Ovary (tissue), 9 donors: ENCODE data around the gene CCDC198. TPM values are rescaled to one million over a fixed set of nuclear protein-coding genes. Genes with fewer than 3 reads are reported as not detected.

Experiments
- DNase-seq, 5 donors: peaks; one replicate each; pipeline ENCODE4 v3.0.0-alpha.2; 2019 to 2020
- H3K27ac ChIP-seq, 2 donors: fragments of 200-600 bp; one replicate each; pipeline versions ENCODE4 v1.5.1 to v1.8.0; 2019 to 2022
- H3K27me3 ChIP-seq: fragments of 200-600 bp; one replicate; pipeline ENCODE4 v1.8.0; 2022
- H3K36me3 ChIP-seq: fragments of 200-600 bp; sonication (generic); one replicate; pipeline ENCODE4 v1.5.1; 2019
- H3K4me1 ChIP-seq: one replicate; pipeline ENCODE4 v1.8.1; 2013; ENCODE audit warnings: mild to moderate bottlenecking, moderate library complexity; ENCODE audit not compliant: insufficient read depth
- H3K4me3 ChIP-seq: fragments of 200-600 bp; sonication (generic); one replicate; pipeline ENCODE4 v1.5.1; 2017
- H3K9me3 ChIP-seq, 2 donors: fragments of 200-600 bp in 1 of 2; sonication (generic) in 1 of 2; one replicate each; pipeline versions ENCODE4 v1.5.1 to v1.8.1; 2013 to 2019; ENCODE audit warnings: mild to moderate bottlenecking in 1 of 2, moderate library complexity in 1 of 2
- EP300 ChIP-seq: sonication (generic); formaldehyde crosslinking; IDR thresholded peaks from one replicate; pipeline ENCODE4 v1.6.1; 2017; ENCODE audit warnings: antibody characterized with exemption
- POLR2A ChIP-seq: fragments of 450-650 bp; IDR thresholded peaks from one replicate; pipeline ENCODE4 v1.6.1; 2017; ENCODE audit warnings: antibody characterized with exemption, mild to moderate bottlenecking, moderate library complexity
- WGBS, 3 donors: extraction: QIAGEN DNeasy Blood & Tissue Kit in 1 of 3; methylation state at CpG; one replicate each; pipeline versions ENCODE4 v1.1.5 to v1.1.7; 2013 to 2017; 5-methylcytosine and 5-hydroxymethylcytosine counted together
- intact Hi-C, 4 donors: fragments of 100-400 bp; cut with DNase I; formaldehyde crosslinking; loops; one replicate each; pipeline versions ENCODE4 v1.11.0 to v1.15.1; 2022 to 2023
- polyA plus RNA-seq, 2 donors: library from polyadenylated mRNA; stranded (reverse); fragments of 200-250 nt in 1 of 2; fragments of 350-450 nt in 1 of 2; fragmentation: Illumina TruSeq in 1 of 2; extraction: RNeasy Lipid Tissue Mini Kit (QIAGEN cat#74804) in 1 of 2; gene quantifications; one replicate each; pipeline ENCODE4 v1.2.3, GENCODE V29; 2013 to 2014
- total RNA-seq, 7 donors: library from RNA; depleted of rRNA in 2 of 7; stranded (reverse); fragments of >200 nt in 2 of 7; fragmentation: NEBNext Ultra II Directional in 3 of 7; extraction: Animal tissue kit (Norgen Biotek cat#: 25700) in 3 of 7; gene quantifications; one replicate each; pipeline versions ENCODE4 v1.1.0 to v1.2.4, GENCODE V29; 2016 to 2023
- TF ChIP-seq, protein P1 (sequence below), 3 donors: fragments of 450-650 bp in 2 of 3; fragments of 200-600 bp in 1 of 3; IDR thresholded peaks; one replicate each; pipeline versions ENCODE4 v1.5.1 to v1.8.0; 2016 to 2022; ENCODE audit warnings: antibody characterized with exemption in 3 of 3, mild to moderate bottlenecking in 1 of 3
- donor health status: DM: no; HTN: no; CAD: no; lungs with moderate emphysema.
- donor health status: DM: no; HTN: no; CAD: no.
- donor health status: Bipolar disorder and iron deficiency.
- donor health status: DM: yes; HTN: yes; CAD: no.
- donor health status: DM: no; HTN: no; CAD: no.
- donor health status: DM: yes; HTN: yes; CAD: no.

CCDC198 gene
- total and polyA plus RNA-seq, 9 donors = 0.05 to 12.3 (median 1.3) TPM; not detected in 4

- no peaks in the 10 kb centered on the region for H3K36me3 ChIP-seq
- H3K4me3 ChIP-seq = no peak overlapping the region
- no peaks in the 10 kb centered on the region for H3K27me3 ChIP-seq
- intact Hi-C loops = no loop called here
- H3K4me1 ChIP-seq = no peaks in the 10 kb centered on the region
- 80 to 86% (median 84%) methylated on average over 6 of the region's 6 CpGs for WGBS, 3 donors
- no peak for TF ChIP-seq POLR2A
- TF ChIP-seq EP300 = no peak
- TF ChIP-seq, protein P1, sequence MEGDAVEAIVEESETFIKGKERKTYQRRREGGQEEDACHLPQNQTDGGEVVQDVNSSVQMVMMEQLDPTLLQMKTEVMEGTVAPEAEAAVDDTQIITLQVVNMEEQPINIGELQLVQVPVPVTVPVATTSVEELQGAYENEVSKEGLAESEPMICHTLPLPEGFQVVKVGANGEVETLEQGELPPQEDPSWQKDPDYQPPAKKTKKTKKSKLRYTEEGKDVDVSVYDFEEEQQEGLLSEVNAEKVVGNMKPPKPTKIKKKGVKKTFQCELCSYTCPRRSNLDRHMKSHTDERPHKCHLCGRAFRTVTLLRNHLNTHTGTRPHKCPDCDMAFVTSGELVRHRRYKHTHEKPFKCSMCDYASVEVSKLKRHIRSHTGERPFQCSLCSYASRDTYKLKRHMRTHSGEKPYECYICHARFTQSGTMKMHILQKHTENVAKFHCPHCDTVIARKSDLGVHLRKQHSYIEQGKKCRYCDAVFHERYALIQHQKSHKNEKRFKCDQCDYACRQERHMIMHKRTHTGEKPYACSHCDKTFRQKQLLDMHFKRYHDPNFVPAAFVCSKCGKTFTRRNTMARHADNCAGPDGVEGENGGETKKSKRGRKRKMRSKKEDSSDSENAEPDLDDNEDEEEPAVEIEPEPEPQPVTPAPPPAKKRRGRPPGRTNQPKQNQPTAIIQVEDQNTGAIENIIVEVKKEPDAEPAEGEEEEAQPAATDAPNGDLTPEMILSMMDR (IDR thresholded peaks at IDR 0.05) = no peak
- H3K9me3 ChIP-seq = no peaks in the 10 kb centered on the region
- no peak overlapping the region for H3K27ac ChIP-seq
- no peak for DNase-seq
Measured at GRCh38 chr14:57464008-57464730, 29.5 kb downstream of the CCDC198 start.

DNA sequence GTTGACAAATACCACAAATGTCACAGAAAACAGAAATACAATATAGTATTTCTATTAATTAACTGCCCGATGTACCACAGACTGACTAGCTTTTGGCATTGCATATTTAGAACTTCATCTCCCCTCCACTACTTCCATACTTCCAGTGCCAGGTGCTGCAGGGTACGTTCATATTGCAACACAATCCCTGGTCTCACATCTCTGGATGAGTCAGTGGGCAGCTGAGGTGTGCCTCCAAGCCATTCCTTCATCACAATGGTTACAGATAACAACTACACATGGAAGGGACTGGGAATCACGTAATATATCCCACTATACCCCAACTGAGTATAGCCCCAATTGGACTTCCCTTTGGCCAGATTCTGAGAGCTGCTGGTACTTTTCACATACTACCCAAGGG is 31.1 kb downstream of the CCDC198 start:
- H3K9me3 ChIP-seq = no peaks in the 10 kb centered on the region
- H3K4me3 ChIP-seq = no peak overlapping the region
- H3K27ac ChIP-seq = no peak overlapping the region
- no peaks in the 10 kb centered on the region for H3K27me3 ChIP-seq
- no peaks in the 10 kb centered on the region for H3K4me1 ChIP-seq
- no peak for TF ChIP-seq POLR2A
- no peak for TF ChIP-seq EP300
- TF ChIP-seq, protein P1 (IDR thresholded peaks at IDR 0.05) = no peak
- WGBS, 3 donors = 83 to 92% (median 90%) methylated on average over 3 of the region's 3 CpGs
- intact Hi-C loops = no loop called here
- DNase-seq = no peak
- H3K36me3 ChIP-seq = no peaks in the 10 kb centered on the region

GRCh38 chr14:57461777-57462320 is 31.8 kb downstream of the CCDC198 start:
- WGBS, 3 donors = 56 to 69% (median 65%) methylated on average over 5 of the region's 5 CpGs
- Histone ChIP-seq H3K9me3 (no peaks in the 10 kb centered on the region), H3K27me3 (no peaks in the 10 kb centered on the region), H3K4me3 (no peak overlapping the region), H3K36me3 (no peaks in the 10 kb centered on the region), H3K27ac (no peak overlapping the region), H3K4me1 (no peaks in the 10 kb centered on the region)
- no peak for TF ChIP-seq EP300
- TF ChIP-seq, protein P1 (IDR thresholded peaks at IDR 0.05) = no peak
- no peak for TF ChIP-seq POLR2A
- no peak for DNase-seq
- intact Hi-C loops = no loop called here

GRCh38 chr14:57435923-57436322 is 57.7 kb downstream of the CCDC198 start:
- Histone ChIP-seq H3K9me3 (no peaks in the 10 kb centered on the region), H3K4me1 (no peaks in the 10 kb centered on the region), H3K27ac (no peak overlapping the region), H3K4me3 (no peak overlapping the region), H3K27me3 (no peaks in the 10 kb centered on the region), H3K36me3 (no peaks in the 10 kb centered on the region)
- intact Hi-C loops = no loop called here
- no peak for DNase-seq
- TF ChIP-seq POLR2A = no peak
- TF ChIP-seq, protein P1 (IDR thresholded peaks at IDR 0.05) = no peak
- no peak for TF ChIP-seq EP300
